OCI-LY3 (cell line): ENCODE measurements around the gene SGSM2.

Source experiments
- H2AFZ ChIP-seq: fragments of 200-600, 300-600 bp; shearing (Covaris generic); 2 replicates; pipeline ENCODE4 v1.6.0; 2014; ENCODE audit warnings: antibody characterized with exemption, low read depth, low read length
- H3K27ac ChIP-seq: fragments of 200-600, 300-600 bp; sonication (generic); 2 replicates; pipeline ENCODE4 v1.5.1; 2014; ENCODE audit warnings: mild to moderate bottlenecking, low read length, moderate library complexity, mixed read lengths
- H3K27me3 ChIP-seq: fragments of 200-600, 300-600 bp; sonication (generic); 2 replicates; pipeline ENCODE4 v1.6.1; 2014; ENCODE audit warnings: low read depth, low read length, mixed read lengths
- H3K36me3 ChIP-seq: fragments of 200-600, 300-600 bp; sonication (generic); replicated peaks from 2 replicates; pipeline ENCODE3; 2014; ENCODE audit warnings: low read depth, low read length, mixed read lengths
- H3K4me1 ChIP-seq: fragments of 300-600, 200-600 bp; sonication (generic); 2 replicates; pipeline ENCODE4 v1.6.1; 2014; ENCODE audit warnings: low read length, mixed read lengths
- H3K4me2 ChIP-seq: fragments of 200-600, 300-600 bp; sonication (generic); 2 replicates; pipeline ENCODE4 v1.6.1; 2014; ENCODE audit warnings: low read length, mixed read lengths
- H3K4me3 ChIP-seq: fragments of 300-600, 200-600 bp; sonication (generic); 2 replicates; pipeline ENCODE4 v1.5.1; 2014; ENCODE audit warnings: antibody characterized with exemption, mild to moderate bottlenecking, low read length, moderate library complexity
- H3K79me2 ChIP-seq: fragments of 300-600, 200-600 bp; shearing (Covaris generic); 2 replicates; pipeline ENCODE4 v1.6.1; 2014; ENCODE audit warnings: mild to moderate bottlenecking, low read length, mixed read lengths
- H3K9ac ChIP-seq: fragments of 300-600, 200-600 bp; shearing (Covaris generic); 2 replicates; pipeline ENCODE4 v1.6.0; 2014; ENCODE audit warnings: mild to moderate bottlenecking, low read length, moderate library complexity
- H3K9me3 ChIP-seq: fragments of 200-600, 300-600 bp; shearing (Covaris generic); 2 replicates; pipeline ENCODE4 v1.6.1; 2014; ENCODE audit warnings: low read length, mixed read lengths; ENCODE audit not compliant: insufficient read depth
- H4K20me1 ChIP-seq: fragments of 200-600, 300-600 bp; sonication (generic); 2 replicates; pipeline ENCODE4 v1.6.1; 2016; ENCODE audit warnings: low read length, mixed read lengths; ENCODE audit not compliant: insufficient read depth
- CTCF ChIP-seq: fragments of 200-600, 300-600 bp; sonication (generic); IDR thresholded peaks from 2 replicates; pipeline ENCODE4 v1.5.1; 2014; ENCODE audit warnings: antibody characterized with exemption, low read length, low read depth
- EZH2phosphoT487 ChIP-seq: fragments of 200-600 bp; shearing (Covaris generic); IDR thresholded peaks from 2 replicates; pipeline ENCODE4 v1.6.1; 2018; ENCODE audit warnings: antibody characterized with exemption, mixed run types, low read depth

Gene SGSM2

DNA sequence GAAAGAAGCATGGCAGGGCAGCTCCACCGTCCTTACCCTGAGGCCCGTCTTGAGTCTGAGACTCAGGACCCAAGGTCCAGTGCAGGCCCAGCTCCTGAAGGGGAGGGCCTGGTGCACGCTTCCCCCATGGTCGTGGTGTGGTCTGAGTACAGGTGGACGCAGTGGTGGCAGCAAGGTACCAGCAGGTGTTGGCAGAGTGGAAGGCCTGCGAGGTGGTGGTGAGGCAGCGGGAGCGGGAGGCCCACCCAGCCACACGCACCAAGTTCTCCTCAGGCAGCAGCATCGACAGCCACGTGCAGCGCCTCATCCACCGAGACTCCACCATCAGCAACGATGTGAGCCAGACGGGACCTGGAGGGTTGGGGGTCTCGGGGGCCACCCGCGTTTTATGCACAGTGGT, 35.9 kb downstream of the SGSM2 start:
- Histone ChIP-seq H3K79me2 (no peaks in the 10 kb centered on the region), H3K4me1 (no peaks in the 10 kb centered on the region), H3K9me3 (no peaks in the 10 kb centered on the region), H3K4me2 (no peak overlapping the region), H4K20me1 (no peaks in the 10 kb centered on the region), H3K27ac (no peak overlapping the region), H3K9ac (no peak overlapping the region), H3K27me3 (no peaks in the 10 kb centered on the region), H2AFZ (no peak overlapping the region), H3K36me3 (no peaks in the 10 kb centered on the region), H3K4me3 (no peak overlapping the region)
- TF ChIP-seq EZH2phosphoT487 (no peak), CTCF (no peak)

GRCh38 chr17:2374549-2375285, 37.4 kb downstream of the SGSM2 start:
- TF ChIP-seq EZH2phosphoT487, result no peak
- no peak for TF ChIP-seq CTCF
- H3K4me2 ChIP-seq, result no peak overlapping the region
- no peak overlapping the region for H3K4me3 ChIP-seq
- no peaks in the 10 kb centered on the region for H3K9me3 ChIP-seq
- no peak overlapping the region for H3K9ac ChIP-seq
- H2AFZ ChIP-seq, result no peak overlapping the region
- no peaks in the 10 kb centered on the region for H3K27me3 ChIP-seq
- no peaks in the 10 kb centered on the region for H3K36me3 ChIP-seq
- no peak overlapping the region for H3K27ac ChIP-seq
- H3K79me2 ChIP-seq, result no peaks in the 10 kb centered on the region
- no peaks in the 10 kb centered on the region for H4K20me1 ChIP-seq
- no peaks in the 10 kb centered on the region for H3K4me1 ChIP-seq

GRCh38 chr17:2375406-2375805, 38.1 kb downstream of the SGSM2 start:
- TF ChIP-seq EZH2phosphoT487 (no peak), CTCF (no peak)
- H3K79me2 ChIP-seq, result no peaks in the 10 kb centered on the region
- H3K4me3 ChIP-seq, result no peak overlapping the region
- H3K4me2 ChIP-seq, result no peak overlapping the region
- no peaks in the 10 kb centered on the region for H4K20me1 ChIP-seq
- H3K27ac ChIP-seq, result no peak overlapping the region
- no peaks in the 10 kb centered on the region for H3K4me1 ChIP-seq
- H3K36me3 ChIP-seq, result no peaks in the 10 kb centered on the region
- H3K9me3 ChIP-seq, result no peaks in the 10 kb centered on the region
- no peaks in the 10 kb centered on the region for H3K27me3 ChIP-seq
- no peak overlapping the region for H2AFZ ChIP-seq
- no peak overlapping the region for H3K9ac ChIP-seq

DNA sequence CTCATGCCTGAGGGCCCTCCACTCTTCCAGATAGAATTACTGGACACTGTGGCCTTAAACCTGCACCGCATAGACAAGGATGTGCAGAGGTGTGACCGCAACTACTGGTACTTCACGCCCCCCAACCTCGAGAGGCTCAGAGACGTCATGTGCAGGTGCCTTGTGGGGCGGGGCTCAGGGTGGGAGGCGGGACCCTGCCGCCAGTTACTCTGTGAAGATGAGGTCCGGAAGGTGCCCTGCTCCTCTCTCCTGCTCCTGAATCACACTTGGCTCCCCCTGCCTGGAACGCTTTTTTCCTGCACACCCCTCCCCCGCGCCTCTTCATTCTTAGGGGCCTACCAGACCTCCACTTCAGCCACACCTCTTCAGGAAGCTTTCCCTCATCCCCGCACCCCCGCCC, 38.8 kb downstream of the SGSM2 start:
- H3K9me3 ChIP-seq, result no peaks in the 10 kb centered on the region
- no peaks in the 10 kb centered on the region for H3K27me3 ChIP-seq
- H3K79me2 ChIP-seq, result no peaks in the 10 kb centered on the region
- H3K4me2 ChIP-seq, result no peak overlapping the region
- H3K27ac ChIP-seq, result no peak overlapping the region
- no peaks in the 10 kb centered on the region for H3K36me3 ChIP-seq
- H3K9ac ChIP-seq, result no peak overlapping the region
- H2AFZ ChIP-seq, result no peak overlapping the region
- H3K4me1 ChIP-seq, result no peaks in the 10 kb centered on the region
- TF ChIP-seq CTCF (no peak), EZH2phosphoT487 (no peak)
- no peaks in the 10 kb centered on the region for H4K20me1 ChIP-seq
- no peak overlapping the region for H3K4me3 ChIP-seq
